DOHH2 (cell line): ENCODE results near the gene TMEM18.

Experiments used
- H3F3A ChIP-seq: fragments of 200-600 bp; sonication (generic), shearing (Covaris generic); 2 replicates; pipeline ENCODE4 v1.6.0; 2016; ENCODE audit warnings: antibody characterized with exemption, mild to moderate bottlenecking; ENCODE audit not compliant: control insufficient read depth, insufficient read depth
- H3K27ac ChIP-seq: fragments of 200-600 bp; sonication (generic); 2 replicates; pipeline ENCODE4 v1.5.1; 2014; ENCODE audit warnings: low read depth, mild to moderate bottlenecking, low read length, moderate library complexity
- H3K27me3 ChIP-seq: fragments of 200-600 bp; sonication (generic); 2 replicates; pipeline ENCODE4 v1.6.1; 2014; ENCODE audit warnings: mild to moderate bottlenecking, low read length, mixed read lengths; ENCODE audit not compliant: control insufficient read depth
- H3K36me3 ChIP-seq: fragments of 200-600 bp; sonication (generic); 2 replicates; pipeline ENCODE4 v1.6.1; 2014; ENCODE audit warnings: mild to moderate bottlenecking, low read length, moderate library complexity, mixed read lengths; ENCODE audit not compliant: control insufficient read depth
- H3K4me1 ChIP-seq: fragments of 200-600 bp; sonication (generic); 2 replicates; pipeline ENCODE4 v1.6.1; 2014; ENCODE audit warnings: mild to moderate bottlenecking, low read length, mixed read lengths; ENCODE audit not compliant: control insufficient read depth
- H3K4me2 ChIP-seq: fragments of 200-600 bp; sonication (generic); 2 replicates; pipeline ENCODE4 v1.6.0; 2014; ENCODE audit warnings: mild to moderate bottlenecking, low read length, moderate library complexity
- H3K4me3 ChIP-seq: fragments of 200-600 bp; sonication (generic); 2 replicates; pipeline ENCODE4 v1.5.1; 2014; ENCODE audit warnings: mild to moderate bottlenecking, low read length, mixed read lengths
- H3K79me2 ChIP-seq: fragments of 200-600 bp; sonication (generic); 2 replicates; pipeline ENCODE4 v1.6.1; 2014; ENCODE audit warnings: mild to moderate bottlenecking, low read length, mixed read lengths; ENCODE audit not compliant: control insufficient read depth
- H3K9me2 ChIP-seq: fragments of 200-600 bp; sonication (generic); replicated peaks from 2 replicates; pipeline ENCODE4 v1.6.1; 2014; ENCODE audit warnings: mild to moderate bottlenecking, low read length, mixed read lengths; ENCODE audit not compliant: control insufficient read depth
- H3K9me3 ChIP-seq: fragments of 200-600 bp; sonication (generic); 2 replicates; pipeline ENCODE4 v1.6.1; 2014; ENCODE audit warnings: antibody characterized with exemption, low read length, mixed read lengths; ENCODE audit not compliant: control insufficient read depth, insufficient read depth
- H4K20me1 ChIP-seq: fragments of 200-600 bp; sonication (generic); 2 replicates; pipeline ENCODE4 v1.6.0; 2014; ENCODE audit warnings: low read depth, mild to moderate bottlenecking, antibody characterized with exemption, low read length, moderate library complexity; ENCODE audit not compliant: control insufficient read depth, insufficient read depth
- CTCF ChIP-seq: fragments of 200-600 bp; sonication (generic); IDR thresholded peaks from one replicate; pipeline ENCODE4 v1.5.1; 2014; ENCODE audit warnings: antibody characterized with exemption, mild to moderate bottlenecking, low read depth, low read length; ENCODE audit not compliant: poor library complexity, severe bottlenecking
- EZH2phosphoT487 ChIP-seq: fragments of 200-600 bp; sonication (generic); IDR thresholded peaks from 2 replicates; pipeline ENCODE4 v1.6.1; 2017; ENCODE audit warnings: borderline replicate concordance, mild to moderate bottlenecking, antibody characterized with exemption, low read length, moderate library complexity, mixed read lengths

TMEM18 gene

GRCh38 chr2:696463-696862, 19.3 kb upstream of the TMEM18 start:
- peak overlapping the region; percentile 15 for H3K4me3 ChIP-seq
- peak overlapping the region; percentile 42 for H3K4me2 ChIP-seq
- no peak overlapping the region for H3K27ac ChIP-seq
- no peaks in the 10 kb centered on the region for H3K36me3 ChIP-seq
- peaks cover 18% of the 10 kb centered on the region for H3K4me1 ChIP-seq
- peaks cover 3% of the 10 kb centered on the region; the same call in 1 of the 2 replicates for H3F3A ChIP-seq
- H3K79me2 ChIP-seq: no peaks in the 10 kb centered on the region
- no peaks in the 10 kb centered on the region; the same call in 1 of the 2 replicates for H3K9me2 ChIP-seq
- no peak for TF ChIP-seq EZH2phosphoT487
- H3K27me3 ChIP-seq: no peaks in the 10 kb centered on the region; the same call in 1 of the 2 replicates
- no peaks in the 10 kb centered on the region for H4K20me1 ChIP-seq
- H3K9me3 ChIP-seq: no peaks in the 10 kb centered on the region; the same call in 1 of the 2 replicates

- Histone ChIP-seq H3K79me2 (no peaks in the 10 kb centered on the region), H3K9me3 (no peaks in the 10 kb centered on the region; the same call in 1 of the 2 replicates), H3F3A (peaks cover 3% of the 10 kb centered on the region; the same call in 1 of the 2 replicates), H3K4me1 (peaks cover 18% of the 10 kb centered on the region), H3K27me3 (no peaks in the 10 kb centered on the region; the same call in 1 of the 2 replicates), H3K4me3 (no peak overlapping the region), H3K4me2 (no peak overlapping the region), H3K36me3 (no peaks in the 10 kb centered on the region), H4K20me1 (no peaks in the 10 kb centered on the region), H3K9me2 (no peaks in the 10 kb centered on the region; the same call in 1 of the 2 replicates), H3K27ac (no peak overlapping the region)
- TF ChIP-seq CTCF (no peak), EZH2phosphoT487 (no peak)
Measured at GRCh38 chr2:694906-695510, 17.8 kb upstream of the TMEM18 start.

GRCh38 chr2:694174-694573, 17.0 kb upstream of the TMEM18 start:
- Histone ChIP-seq H3K27ac (no peak overlapping the region), H3K4me3 (no peak overlapping the region), H3K27me3 (no peaks in the 10 kb centered on the region; the same call in 1 of the 2 replicates), H3F3A (peaks cover 3% of the 10 kb centered on the region; the same call in 1 of the 2 replicates), H4K20me1 (no peaks in the 10 kb centered on the region), H3K4me2 (no peak overlapping the region), H3K79me2 (no peaks in the 10 kb centered on the region), H3K9me3 (no peaks in the 10 kb centered on the region; the same call in 1 of the 2 replicates), H3K9me2 (no peaks in the 10 kb centered on the region; the same call in 1 of the 2 replicates), H3K36me3 (no peaks in the 10 kb centered on the region), H3K4me1 (peaks cover 18% of the 10 kb centered on the region)
- no peak for TF ChIP-seq CTCF
- no peak for TF ChIP-seq EZH2phosphoT487

GRCh38 chr2:693606-694005, 16.4 kb upstream of the TMEM18 start:
- Histone ChIP-seq H3K36me3 (no peaks in the 10 kb centered on the region), H3K9me2 (no peaks in the 10 kb centered on the region; the same call in 1 of the 2 replicates), H3K27ac (no peak overlapping the region), H3K4me1 (peaks cover 18% of the 10 kb centered on the region), H3K27me3 (peaks cover 5% of the 10 kb centered on the region; the same call in 1 of the 2 replicates), H4K20me1 (no peaks in the 10 kb centered on the region), H3K79me2 (no peaks in the 10 kb centered on the region), H3K9me3 (no peaks in the 10 kb centered on the region; the same call in 1 of the 2 replicates), H3K4me3 (no peak overlapping the region), H3K4me2 (no peak overlapping the region), H3F3A (peaks cover 3% of the 10 kb centered on the region; the same call in 1 of the 2 replicates)
- TF ChIP-seq CTCF: no peak
- TF ChIP-seq EZH2phosphoT487: no peak
